HG02642 (cell line): Measurements from ENCODE around the gene MAD1L1.
"Not testable (repeated sequence)": the region's sequence is repeated elsewhere in the genome, so short reads cannot be mapped to it uniquely, and the experiment has no call there.

ENCODE experiments used
- ATAC-seq: cut with Tn5 transposase; IDR thresholded peaks from one replicate; pipeline ENCODE4 v1.9.1; 2021; ENCODE audit warnings: mild to moderate bottlenecking; ENCODE audit not compliant: unreplicated experiment, poor library complexity

MAD1L1 gene

GRCh38 chr7:1867370-1868260, 365.1 kb downstream of the MAD1L1 start:
- ATAC-seq = no peak

- no peak for ATAC-seq
Measured at GRCh38 chr7:1866601-1867000, 366.1 kb downstream of the MAD1L1 start.

- ATAC-seq = no peak
Measured at GRCh38 chr7:1865571-1866255, 367.0 kb downstream of the MAD1L1 start.

- no peak for ATAC-seq
Measured at GRCh38 chr7:1865000-1865555, 367.7 kb downstream of the MAD1L1 start.

GRCh38 chr7:1864161-1864940, 368.4 kb downstream of the MAD1L1 start:
- no peak for ATAC-seq

GRCh38 chr7:1863091-1863900, 369.4 kb downstream of the MAD1L1 start:
- ATAC-seq = no peak

GRCh38 chr7:1862560-1862959, 370.2 kb downstream of the MAD1L1 start:
- no peak for ATAC-seq

- no peak for ATAC-seq
Measured at GRCh38 chr7:1861799-1862458, 370.8 kb downstream of the MAD1L1 start.

- ATAC-seq = not testable (repeated sequence)
Measured at GRCh38 chr7:1860881-1861798, 371.6 kb downstream of the MAD1L1 start.

GRCh38 chr7:1859266-1860035, 373.3 kb downstream of the MAD1L1 start:
- ATAC-seq = no peak

- no peak for ATAC-seq
Measured at GRCh38 chr7:1858435-1859265, 374.1 kb downstream of the MAD1L1 start.

- ATAC-seq = no peak
Measured at GRCh38 chr7:1857487-1858421, 375.0 kb downstream of the MAD1L1 start.

- no peak for ATAC-seq
Measured at GRCh38 chr7:1856888-1857441, 375.8 kb downstream of the MAD1L1 start.

GRCh38 chr7:1856161-1856887, 376.4 kb downstream of the MAD1L1 start:
- ATAC-seq = no peak
